ENCODE data around the gene HNRNPF. TPM values are rescaled to one million over a fixed set of nuclear protein-coding genes. Genes with fewer than 3 reads are reported as not detected.

Gene HNRNPF
- total RNA-seq, 1 donor from 2014 or later, result 175 TPM

GRCh38 chr10:43404704-43405084, 4.3 kb downstream of the HNRNPF start:
- Mint-ChIP-seq H3K4me1 (peaks cover 44% of the 10 kb centered on the region), H3K27me3 (ENCODE audit: insufficient read depth, low read depth) (no peaks in the 10 kb centered on the region), H3K36me3 (peaks cover 9% of the 10 kb centered on the region), H3K9me3 (peaks cover 3% of the 10 kb centered on the region), H3K27ac (no peak overlapping the region), H3K4me3 (no peak overlapping the region)
- H3K36me3 ChIP-seq, result no peaks in the 10 kb centered on the region
- peaks cover 36% of the 10 kb centered on the region for H3K4me1 ChIP-seq
- no peaks in the 10 kb centered on the region for H3K27me3 ChIP-seq
- H3K4me3 ChIP-seq, result no peak overlapping the region
- no peak for TF ChIP-seq EZH2 (IDR thresholded peaks at IDR 0.05)
- TF ChIP-seq EZH2phosphoT487 (IDR thresholded peaks at IDR 0.05), result no peak
- TF ChIP-seq, protein P1, sequence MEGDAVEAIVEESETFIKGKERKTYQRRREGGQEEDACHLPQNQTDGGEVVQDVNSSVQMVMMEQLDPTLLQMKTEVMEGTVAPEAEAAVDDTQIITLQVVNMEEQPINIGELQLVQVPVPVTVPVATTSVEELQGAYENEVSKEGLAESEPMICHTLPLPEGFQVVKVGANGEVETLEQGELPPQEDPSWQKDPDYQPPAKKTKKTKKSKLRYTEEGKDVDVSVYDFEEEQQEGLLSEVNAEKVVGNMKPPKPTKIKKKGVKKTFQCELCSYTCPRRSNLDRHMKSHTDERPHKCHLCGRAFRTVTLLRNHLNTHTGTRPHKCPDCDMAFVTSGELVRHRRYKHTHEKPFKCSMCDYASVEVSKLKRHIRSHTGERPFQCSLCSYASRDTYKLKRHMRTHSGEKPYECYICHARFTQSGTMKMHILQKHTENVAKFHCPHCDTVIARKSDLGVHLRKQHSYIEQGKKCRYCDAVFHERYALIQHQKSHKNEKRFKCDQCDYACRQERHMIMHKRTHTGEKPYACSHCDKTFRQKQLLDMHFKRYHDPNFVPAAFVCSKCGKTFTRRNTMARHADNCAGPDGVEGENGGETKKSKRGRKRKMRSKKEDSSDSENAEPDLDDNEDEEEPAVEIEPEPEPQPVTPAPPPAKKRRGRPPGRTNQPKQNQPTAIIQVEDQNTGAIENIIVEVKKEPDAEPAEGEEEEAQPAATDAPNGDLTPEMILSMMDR (IDR thresholded peaks at IDR 0.05), result no peak
- peaks cover 47% of the 10 kb centered on the region for H3F3A ChIP-seq (ENCODE audit: low read depth)
- no peak overlapping the region for H3K9ac ChIP-seq
- H3K27ac ChIP-seq, result no peak overlapping the region
- H4K20me1 ChIP-seq (ENCODE audit: low read depth), result peaks cover 88% of the 10 kb centered on the region
- H3K79me2 ChIP-seq (ENCODE audit: low read depth), result peaks cover 89% of the 10 kb centered on the region
- no peak for DNase-seq (ENCODE audit: low spot score)
- H3K4me2 ChIP-seq, result peak overlapping the region; percentile 23
- H2AFZ ChIP-seq (replicated peaks), result no peak overlapping the region
- H3K9me3 ChIP-seq (ENCODE audit: low read depth), result no peaks in the 10 kb centered on the region

DNA sequence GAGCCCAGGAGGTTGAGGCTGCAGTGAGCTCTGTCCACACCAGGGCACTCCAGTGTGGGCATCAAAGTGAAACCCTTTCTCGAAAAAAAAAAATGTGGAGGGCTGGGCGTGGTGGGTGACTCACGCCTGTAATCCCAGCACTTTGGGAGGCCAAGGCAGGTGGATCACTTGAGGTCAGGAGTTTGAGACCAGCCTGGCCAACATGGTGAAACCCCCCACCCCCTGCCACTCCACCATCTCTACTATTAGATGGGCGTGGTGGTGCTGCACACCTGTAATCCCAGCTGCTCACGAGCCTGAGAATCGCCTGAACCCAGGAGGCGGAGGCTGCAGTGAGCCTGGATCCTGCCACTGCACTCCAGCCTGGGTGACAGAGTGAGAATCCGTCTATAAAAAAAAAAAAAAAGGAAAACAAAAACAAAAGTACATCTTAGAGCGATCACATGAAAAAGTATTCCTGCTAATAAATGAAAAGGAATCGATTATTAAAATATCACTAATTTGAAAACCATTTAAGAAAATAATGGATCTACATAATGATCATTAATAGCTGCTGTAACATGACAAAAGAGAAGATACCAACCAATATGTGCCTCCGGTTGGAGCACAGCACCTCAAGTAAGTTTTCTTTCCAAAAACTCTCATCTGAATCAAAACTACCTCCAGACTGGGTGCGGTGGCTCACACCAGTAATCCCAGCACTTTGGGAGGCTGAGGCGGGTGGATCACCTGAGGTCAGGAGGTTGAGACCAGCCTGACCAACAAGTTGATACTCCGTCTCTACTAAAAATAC, 4.9 kb downstream of the HNRNPF start:
- H3K4me1 Mint-ChIP-seq, result peaks cover 46% of the 10 kb centered on the region
- DNase-seq (ENCODE audit: low spot score), result no peak

DNA sequence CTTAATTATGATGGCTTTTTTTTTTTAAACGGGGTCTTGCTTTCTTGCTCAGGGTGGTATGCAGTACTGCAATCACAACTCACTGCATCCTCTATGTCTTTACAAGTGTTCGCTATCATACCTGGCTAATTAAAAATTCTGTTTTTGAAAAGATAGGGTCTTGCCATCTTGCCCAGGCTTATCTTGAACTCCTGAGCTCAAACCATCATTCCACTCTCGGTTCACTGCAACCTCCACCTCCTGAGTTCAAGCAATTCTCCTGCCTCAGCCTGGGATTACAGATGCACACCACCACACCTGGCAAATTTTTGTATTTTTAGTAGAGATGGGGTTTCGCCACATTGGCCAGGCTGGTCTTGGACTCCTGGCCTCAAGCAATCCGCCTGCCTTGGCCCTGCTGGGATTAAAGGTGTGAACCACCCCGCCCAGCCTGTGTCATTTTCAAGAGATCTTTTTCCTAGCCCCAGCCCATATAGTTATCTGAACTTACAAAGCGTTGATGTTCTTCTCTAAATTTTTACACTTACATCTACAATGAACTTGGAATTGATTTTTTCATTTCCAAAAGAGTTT, 6.0 kb downstream of the HNRNPF start:
- no peaks in the 10 kb centered on the region for H3K27me3 Mint-ChIP-seq (ENCODE audit: insufficient read depth, low read depth)
- peaks cover 60% of the 10 kb centered on the region for H3F3A ChIP-seq (ENCODE audit: low read depth)
- no peak overlapping the region for H3K9ac ChIP-seq
- H3K4me1 Mint-ChIP-seq, result peaks cover 53% of the 10 kb centered on the region
- peaks cover 43% of the 10 kb centered on the region for H3K4me1 ChIP-seq
- H3K36me3 ChIP-seq, result no peaks in the 10 kb centered on the region
- no peak overlapping the region for H3K4me3 Mint-ChIP-seq
- H3K79me2 ChIP-seq (ENCODE audit: low read depth), result peaks cover 100% of the 10 kb centered on the region
- H4K20me1 ChIP-seq (ENCODE audit: low read depth), result peaks cover 97% of the 10 kb centered on the region
- H3K27ac ChIP-seq, result peak overlapping the region; percentile 87
- no peak overlapping the region for H3K27ac Mint-ChIP-seq
- H3K27me3 ChIP-seq, result no peaks in the 10 kb centered on the region
- no peaks in the 10 kb centered on the region for H3K9me3 Mint-ChIP-seq
- peak overlapping the region; percentile 65 for H3K4me2 ChIP-seq
- TF ChIP-seq, protein P1 (IDR thresholded peaks at IDR 0.05), result no peak
- no peak for TF ChIP-seq EZH2phosphoT487 (IDR thresholded peaks at IDR 0.05)
- TF ChIP-seq EZH2 (IDR thresholded peaks at IDR 0.05), result no peak
- H3K9me3 ChIP-seq (ENCODE audit: low read depth), result no peaks in the 10 kb centered on the region
- no peak overlapping the region for H3K4me3 ChIP-seq
- peaks cover 12% of the 10 kb centered on the region for H3K36me3 Mint-ChIP-seq
- DNase-seq (ENCODE audit: low spot score), result no peak
- no peak overlapping the region for H2AFZ ChIP-seq (replicated peaks)

More for the DNA sequence above, 4.9 kb downstream of the HNRNPF start:
- Histone ChIP-seq H3K4me2 (no peak overlapping the region), H3K79me2 (ENCODE audit: low read depth) (peaks cover 95% of the 10 kb centered on the region), H4K20me1 (ENCODE audit: low read depth) (peaks cover 94% of the 10 kb centered on the region), H3K27ac (no peak overlapping the region), H3K36me3 (no peaks in the 10 kb centered on the region), H3K4me1 (peaks cover 41% of the 10 kb centered on the region), H3K27me3 (no peaks in the 10 kb centered on the region), H3K9ac (no peak overlapping the region), H3K4me3 (no peak overlapping the region), H2AFZ (replicated peaks) (no peak overlapping the region), H3F3A (ENCODE audit: low read depth) (peaks cover 48% of the 10 kb centered on the region), H3K9me3 (ENCODE audit: low read depth) (no peaks in the 10 kb centered on the region)
- Mint-ChIP-seq H3K9me3 (no peaks in the 10 kb centered on the region), H3K4me3 (no peak overlapping the region), H3K27me3 (ENCODE audit: insufficient read depth, low read depth) (no peaks in the 10 kb centered on the region), H3K27ac (no peak overlapping the region), H3K36me3 (peaks cover 12% of the 10 kb centered on the region)
- TF ChIP-seq, protein P1 (IDR thresholded peaks at IDR 0.05), result no peak
- TF ChIP-seq EZH2 (IDR thresholded peaks at IDR 0.05) (no peak), EZH2phosphoT487 (IDR thresholded peaks at IDR 0.05) (no peak)

Data from neural progenitor cell (in vitro differentiated cells).